ENCODE measurements around the gene TNIK.
"Not testable (repeated sequence)": the region's sequence is repeated elsewhere in the genome, so short reads cannot be mapped to it uniquely, and the experiment has no call there.

Gene TNIK

GRCh38 chr3:171255236-171255806 lies 204.9 kb downstream of the TNIK start:
- no peak for DNase-seq (ENCODE audit: low read depth)

- DNase-seq (ENCODE audit: low read depth): no peak
These were observed 205.9 kb downstream of the TNIK start for GRCh38 chr3:171254315-171254714.

- no peak for DNase-seq (ENCODE audit: low read depth)
These were observed 208.4 kb downstream of the TNIK start for GRCh38 chr3:171251835-171252234.

- no peak for DNase-seq (ENCODE audit: low read depth)
These were observed 209.8 kb downstream of the TNIK start for GRCh38 chr3:171250444-171250843.

- no peak for DNase-seq (ENCODE audit: low read depth)
These were observed 211.0 kb downstream of the TNIK start for GRCh38 chr3:171249245-171249644.

- no peak for DNase-seq (ENCODE audit: low read depth)
These were observed 211.6 kb downstream of the TNIK start for GRCh38 chr3:171248426-171249111.

- DNase-seq (ENCODE audit: low read depth): no peak
These were observed 214.1 kb downstream of the TNIK start for GRCh38 chr3:171245796-171246765.

- no peak for DNase-seq (ENCODE audit: low read depth)
These were observed 217.3 kb downstream of the TNIK start for GRCh38 chr3:171242951-171243350.

- DNase-seq (ENCODE audit: low read depth): no peak
These were observed 218.0 kb downstream of the TNIK start for GRCh38 chr3:171242170-171242569.

- not testable (repeated sequence) for DNase-seq (ENCODE audit: low read depth)
These were observed 218.6 kb downstream of the TNIK start for GRCh38 chr3:171241655-171242054.

- DNase-seq (ENCODE audit: low read depth): no peak
These were observed 219.7 kb downstream of the TNIK start for GRCh38 chr3:171240504-171240835.

GRCh38 chr3:171239757-171240503 lies 220.3 kb downstream of the TNIK start:
- DNase-seq (ENCODE audit: low read depth): no peak

GRCh38 chr3:171237009-171237385 lies 223.2 kb downstream of the TNIK start:
- no peak for DNase-seq (ENCODE audit: low read depth)

GRCh38 chr3:171236265-171237008 lies 223.8 kb downstream of the TNIK start:
- no peak for DNase-seq (ENCODE audit: low read depth)

- no peak for DNase-seq (ENCODE audit: low read depth)
These were observed 225.8 kb downstream of the TNIK start for GRCh38 chr3:171234298-171235010.

GRCh38 chr3:171231361-171231760 lies 228.8 kb downstream of the TNIK start:
- no peak for DNase-seq (ENCODE audit: low read depth)

GRCh38 chr3:171230865-171231264 lies 229.3 kb downstream of the TNIK start:
- DNase-seq (ENCODE audit: low read depth): no peak

GRCh38 chr3:171229173-171229572 lies 231.0 kb downstream of the TNIK start:
- DNase-seq (ENCODE audit: low read depth): no peak

- no peak for DNase-seq (ENCODE audit: low read depth)
These were observed 232.0 kb downstream of the TNIK start for GRCh38 chr3:171228240-171228639.

- no peak for DNase-seq (ENCODE audit: low read depth)
These were observed 232.4 kb downstream of the TNIK start for GRCh38 chr3:171227828-171228227.

GRCh38 chr3:171227359-171227758 lies 232.8 kb downstream of the TNIK start:
- DNase-seq (ENCODE audit: low read depth): no peak

All from stimulated activated CD8-positive, alpha-beta memory T cell treated with anti-CD3 and anti-CD28 coated beads, Interleukin-7, amount 100 ng/mL, for 24 hours (primary cell).